Adrenal gland (tissue), 5 donors: Measurements from ENCODE around the gene MUSK.

Experiments
- CTCF ChIP-seq, 6 experiments: fragments of 450-650 bp in 4 of 6; fragments of 200-600 bp in 2 of 6; sonication (generic) in 1 of 6; IDR thresholded peaks; 1 replicate in 5 of 6; 2 replicates in 1 of 6; pipeline versions ENCODE4 v1.5.1 to v1.8.0; 2016 to 2021; ENCODE audit warnings: antibody characterized with exemption in 6 of 6, mild to moderate bottlenecking in 2 of 6, moderate library complexity in 1 of 6
- POLR2A ChIP-seq, 2 donors: fragments of 450-650 bp; IDR thresholded peaks; one replicate each; pipeline ENCODE4 v1.6.1; 2017; ENCODE audit warnings: antibody characterized with exemption in 2 of 2, mild to moderate bottlenecking in 2 of 2, moderate library complexity in 1 of 2
- donor health status: DM: no; HTN: no; CAD: no.

- no peak for TF ChIP-seq CTCF (IDR thresholded peaks at IDR 0.05)
- TF ChIP-seq POLR2A (IDR thresholded peaks at IDR 0.05): no peak
Measured at GRCh38 chr9:110659891-110660541, 8.6 kb upstream of the MUSK start.
